HG03558 (cell line): ENCODE measurements around the gene TRAPPC12.

Experiments used
- ATAC-seq: cut with Tn5 transposase; IDR thresholded peaks from one replicate; pipeline ENCODE4 v1.9.1; 2021; ENCODE audit warnings: moderate number of reproducible peaks; ENCODE audit not compliant: unreplicated experiment; ENCODE audit errors: extremely low read depth

Gene TRAPPC12

DNA sequence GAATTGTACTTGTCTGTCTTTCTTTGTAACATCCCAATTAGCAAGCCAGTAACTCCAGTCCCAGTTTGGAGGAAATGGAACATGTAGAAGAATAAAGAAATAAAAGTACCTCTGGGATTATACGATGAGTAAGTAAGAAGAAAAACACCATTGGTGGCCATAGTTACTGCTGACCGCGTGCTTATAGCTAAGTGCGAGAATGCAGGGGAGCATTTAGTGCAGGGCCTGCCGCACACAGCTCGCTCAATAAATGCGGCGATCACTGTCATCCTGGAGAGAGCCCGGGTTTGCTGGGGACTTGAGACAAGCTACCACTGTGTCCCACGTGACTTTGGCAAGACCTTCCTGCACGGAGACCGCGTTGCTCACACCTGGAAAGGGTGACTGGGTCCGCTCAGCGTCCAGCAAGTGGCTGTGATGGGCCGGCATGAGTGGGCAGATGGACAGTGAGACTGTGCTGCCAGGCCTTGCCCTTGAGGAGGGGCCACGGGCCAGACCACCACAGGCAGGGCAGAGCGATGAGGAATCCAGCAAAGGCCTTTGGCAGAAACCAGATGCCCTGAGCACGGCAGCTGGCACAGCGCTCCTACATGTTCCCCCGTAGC lies 85.0 kb downstream of the TRAPPC12 start:
- no peak for ATAC-seq

DNA sequence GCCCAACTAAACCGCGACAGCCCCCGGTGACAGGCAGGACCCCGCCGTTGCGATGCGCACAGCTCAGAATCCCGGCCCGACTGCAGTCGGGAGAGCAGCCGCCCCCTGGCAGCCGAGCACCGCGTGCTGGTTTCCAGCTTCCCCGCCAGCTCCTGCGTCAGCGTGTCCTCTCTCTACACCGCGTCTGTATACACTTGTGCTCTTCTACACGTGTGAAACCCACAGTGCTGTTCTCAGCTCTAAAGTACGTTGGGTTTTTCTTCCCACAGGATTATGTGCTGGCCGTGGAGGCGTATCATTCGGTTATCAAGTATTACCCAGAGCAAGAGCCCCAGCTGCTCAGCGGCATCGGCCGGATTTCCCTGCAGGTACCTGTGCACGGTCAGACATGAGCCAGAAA lies 85.8 kb downstream of the TRAPPC12 start:
- ATAC-seq: no peak

DNA sequence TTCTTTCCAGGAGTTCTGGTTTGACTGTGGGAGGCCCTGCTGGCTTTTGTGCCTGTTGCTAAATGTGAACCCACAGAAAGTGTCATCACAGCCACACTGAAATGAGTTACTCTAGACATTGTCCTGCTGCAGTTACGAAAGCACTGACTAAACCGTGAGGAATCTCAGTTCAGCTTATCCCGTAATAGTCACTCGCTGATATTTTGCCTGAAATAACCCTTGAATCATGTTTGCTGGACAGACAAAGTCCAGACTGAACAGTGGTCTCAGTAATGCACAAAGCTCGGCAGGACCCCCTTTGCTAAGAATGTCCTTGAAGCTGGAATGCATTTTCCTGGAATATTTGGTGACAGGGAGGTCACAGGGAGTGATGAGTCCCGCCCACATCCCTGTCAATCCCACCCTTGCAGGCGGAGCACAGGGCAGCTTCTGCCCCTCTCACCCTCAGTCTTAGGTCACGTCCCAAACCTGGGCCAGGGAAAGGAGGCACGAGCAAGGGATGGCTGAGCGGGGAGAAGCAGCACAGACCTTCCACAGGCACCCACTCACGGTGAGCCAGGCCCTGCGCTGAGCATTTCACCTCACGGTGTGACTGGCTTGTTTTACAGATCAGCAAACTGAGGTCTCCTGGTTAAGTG lies 86.5 kb downstream of the TRAPPC12 start:
- ATAC-seq: no peak

DNA sequence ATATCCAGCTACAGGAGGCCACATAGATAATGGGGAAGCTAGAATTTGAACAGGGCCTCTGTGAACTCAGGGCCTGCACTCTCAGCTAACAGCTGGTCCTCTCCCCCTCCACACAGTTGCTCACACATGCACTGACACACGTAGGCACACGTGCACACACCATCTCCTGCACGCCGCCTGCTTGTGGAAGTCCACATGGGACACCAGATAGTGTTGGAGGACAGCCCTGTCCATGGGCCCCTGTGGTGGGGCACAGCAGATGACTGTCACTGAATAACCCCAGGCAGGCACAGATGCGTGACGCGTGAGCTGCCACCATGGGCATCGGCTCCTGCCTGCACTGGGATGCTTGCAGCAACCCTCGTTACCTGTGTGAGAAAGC lies 87.0 kb downstream of the TRAPPC12 start:
- no peak for ATAC-seq

DNA sequence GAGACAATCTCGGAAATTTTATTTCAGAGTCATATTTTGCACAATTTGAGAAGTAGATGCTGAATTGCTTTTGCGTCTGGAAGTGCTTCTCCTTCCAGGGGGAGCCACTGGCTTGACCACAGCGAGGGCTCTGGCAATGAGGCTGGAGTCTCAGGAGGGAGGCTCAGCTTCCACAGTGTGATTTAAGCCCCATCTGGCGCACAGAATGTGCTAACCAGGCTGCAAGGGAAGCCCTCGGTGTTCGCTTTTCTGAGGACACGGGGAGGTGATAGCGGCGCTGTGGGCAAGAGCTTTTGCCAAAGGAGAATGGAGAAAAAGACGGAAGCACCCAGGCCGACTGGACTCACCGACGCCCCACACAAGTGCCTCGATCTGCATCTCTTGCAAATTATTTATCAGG lies 87.5 kb downstream of the TRAPPC12 start:
- ATAC-seq: no peak

- no peak for ATAC-seq
Measured at GRCh38 chr2:3467654-3468053, 88.2 kb downstream of the TRAPPC12 start.

DNA sequence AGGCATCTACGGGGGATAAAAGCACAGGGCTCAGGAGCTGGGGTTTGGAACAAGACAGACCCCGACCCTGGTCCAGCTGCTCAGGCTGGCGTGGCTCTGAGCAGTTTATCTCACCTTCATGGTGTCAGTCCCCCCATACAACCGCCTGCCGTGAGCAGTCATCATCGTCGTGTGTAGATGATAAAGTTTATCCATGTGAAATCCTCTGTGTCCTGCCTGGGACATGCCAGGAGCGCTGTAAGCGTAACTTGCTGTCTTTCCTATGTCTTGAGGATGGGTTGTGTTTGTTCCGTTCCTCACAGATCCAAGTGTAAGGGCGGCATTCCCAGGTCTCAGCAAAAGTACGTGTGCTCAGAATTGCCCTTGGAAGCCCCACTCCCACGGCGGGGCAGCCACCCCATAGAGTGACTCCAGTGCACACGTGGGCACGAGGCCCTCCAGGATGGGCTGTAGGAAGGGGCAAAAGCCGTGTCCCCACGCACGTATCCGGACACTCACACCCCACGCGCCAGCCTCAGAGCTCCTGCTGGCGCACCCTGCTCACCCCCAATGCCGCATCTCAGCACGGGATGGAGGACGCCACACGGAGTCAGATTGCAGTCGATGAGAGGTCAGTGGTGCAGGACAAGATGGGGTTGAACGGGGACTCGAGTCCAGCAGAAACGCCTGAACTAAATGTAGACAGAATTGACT lies 88.9 kb downstream of the TRAPPC12 start:
- ATAC-seq: no peak

- ATAC-seq: no peak
Measured at GRCh38 chr2:3469486-3469885, 90.0 kb downstream of the TRAPPC12 start.

DNA sequence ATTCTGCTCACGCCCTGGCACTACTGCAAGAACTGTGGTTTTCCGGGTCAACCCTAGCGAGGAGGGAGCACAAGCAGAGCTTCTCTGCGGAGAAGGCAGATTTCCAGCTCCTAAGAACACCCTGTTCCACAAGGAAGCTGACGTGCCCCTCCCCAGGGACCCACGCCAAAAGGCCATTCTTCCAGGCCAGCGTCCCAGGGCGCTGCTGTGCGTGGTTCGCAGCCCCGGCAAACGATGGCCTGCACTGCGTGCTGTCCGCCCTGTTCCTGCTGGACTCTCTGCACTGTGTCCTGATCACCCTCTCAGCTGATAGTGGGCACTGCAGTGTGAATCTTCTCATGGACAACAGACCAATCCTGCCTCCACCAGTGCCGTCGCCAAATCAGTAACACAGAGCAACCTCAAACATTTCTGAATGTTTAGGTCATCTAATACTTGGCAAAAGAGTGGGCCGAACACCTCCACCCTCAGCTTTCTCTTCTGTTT lies 90.7 kb downstream of the TRAPPC12 start:
- no peak for ATAC-seq

DNA sequence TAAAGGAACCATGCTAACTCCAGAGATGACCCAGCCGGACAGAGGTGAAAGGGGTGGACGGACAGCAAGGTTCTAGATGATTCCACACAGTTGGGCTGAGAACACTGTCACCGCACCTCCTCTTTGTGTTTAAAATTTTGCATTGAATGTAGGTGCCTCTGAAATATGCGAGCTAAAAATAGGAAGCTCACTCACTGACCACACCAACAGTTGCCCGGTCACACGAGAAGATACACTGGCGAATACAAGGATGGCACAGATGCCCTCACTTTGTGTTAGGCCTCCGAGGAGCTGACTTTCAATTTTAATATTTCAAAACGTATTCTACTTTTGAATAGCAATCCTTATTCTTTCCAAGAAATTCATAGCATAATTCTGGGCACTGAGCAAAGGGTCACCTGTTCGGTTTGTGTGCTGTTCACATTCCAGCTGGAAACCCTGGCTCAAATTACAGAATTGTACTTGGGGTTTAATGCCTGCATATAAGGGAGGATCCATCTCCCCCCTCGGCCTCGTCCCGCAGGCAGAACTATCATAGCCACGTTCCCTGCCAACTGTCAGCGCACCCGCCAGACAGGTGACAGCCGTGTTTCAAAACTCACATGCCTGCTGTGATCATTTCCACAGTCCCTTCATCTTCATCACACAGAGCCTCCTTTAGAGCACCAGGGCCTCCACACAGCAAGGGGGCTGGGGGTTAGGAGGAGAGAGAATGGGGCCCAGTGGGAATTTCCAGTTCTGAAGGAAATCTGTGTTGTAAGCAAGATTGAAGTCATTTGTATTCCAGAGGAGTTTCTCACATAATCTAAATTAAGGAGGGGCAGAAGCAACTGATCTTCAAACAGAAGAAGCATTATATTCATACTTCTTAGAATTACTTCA lies 91.6 kb downstream of the TRAPPC12 start:
- no peak for ATAC-seq

DNA sequence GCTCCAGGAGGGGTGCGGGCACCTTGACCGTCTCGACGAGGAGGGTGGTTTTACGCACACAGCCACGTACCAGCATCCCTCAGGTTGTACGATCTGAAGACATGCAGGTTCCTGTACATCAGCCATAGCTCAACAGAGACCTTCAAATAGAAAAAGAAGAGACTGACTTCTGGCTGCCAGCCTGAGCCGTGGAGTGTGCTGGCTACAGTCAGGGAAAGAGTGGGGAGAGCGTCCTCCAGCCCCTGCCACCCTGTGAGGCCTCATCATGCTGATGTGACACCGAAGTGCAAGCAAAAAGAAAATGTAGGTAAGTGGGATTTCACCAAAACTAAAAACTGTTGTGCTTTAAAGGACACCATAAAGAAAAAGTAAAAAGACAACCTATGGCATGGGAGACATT lies 92.8 kb downstream of the TRAPPC12 start:
- no peak for ATAC-seq

- ATAC-seq: no peak
Measured at GRCh38 chr2:3472966-3473365, 93.5 kb downstream of the TRAPPC12 start.

- ATAC-seq: no peak
Measured at GRCh38 chr2:3475771-3476170, 96.3 kb downstream of the TRAPPC12 start.

GRCh38 chr2:3476321-3476984 lies 97.0 kb downstream of the TRAPPC12 start:
- no peak for ATAC-seq

GRCh38 chr2:3476985-3477327 lies 97.5 kb downstream of the TRAPPC12 start:
- ATAC-seq: no peak

- no peak for ATAC-seq
Measured at GRCh38 chr2:3478846-3479385, 99.4 kb downstream of the TRAPPC12 start.

GRCh38 chr2:3479430-3480320 lies 100.2 kb downstream of the TRAPPC12 start:
- ATAC-seq: no peak

GRCh38 chr2:3480352-3481010 lies 101.0 kb downstream of the TRAPPC12 start:
- no peak for ATAC-seq

GRCh38 chr2:3481011-3481400 lies 101.5 kb downstream of the TRAPPC12 start:
- no peak for ATAC-seq
